Omental fat pad (tissue), 4 donors: Measurements from ENCODE around the gene TMEM209. TPM values are rescaled to one million over a fixed set of nuclear protein-coding genes. Genes with fewer than 3 reads are reported as not detected.

Source experiments
- ATAC-seq: fragments of 150-250 bp; one replicate; pipeline ENCODE4 v1.9.1; 2016; ENCODE audit warnings: mild to moderate bottlenecking, moderate library complexity; ENCODE audit not compliant: low FRiP score
- DNase-seq: peaks from one replicate; pipeline ENCODE4 v3.0.0-alpha.2; 2019; ENCODE audit warnings: low spot score
- CTCF ChIP-seq, 3 donors: fragments of 450-650 bp; IDR thresholded peaks; one replicate each; pipeline ENCODE4 v1.5.1; 2016 to 2017; ENCODE audit warnings: antibody characterized with exemption in 3 of 3, mild to moderate bottlenecking in 3 of 3, moderate library complexity in 2 of 3
- total RNA-seq, 4 donors: library from RNA; depleted of rRNA; stranded (reverse); fragments of >200 nt; gene quantifications; one replicate each; pipeline ENCODE4 v1.1.0, GENCODE V29; 2016

Gene TMEM209
- total RNA-seq, 4 donors from 2014 or later: 8.9 to 17.2 (median 10.6) TPM

GRCh38 chr7:130180571-130181262, 24.5 kb downstream of the TMEM209 start:
- no peak for DNase-seq
- no peak for ATAC-seq
- TF ChIP-seq CTCF (IDR thresholded peaks at IDR 0.05): no peak

GRCh38 chr7:130179631-130180030, 25.6 kb downstream of the TMEM209 start:
- DNase-seq (no peak), ATAC-seq (no peak)
- no peak for TF ChIP-seq CTCF (IDR thresholded peaks at IDR 0.05)

GRCh38 chr7:130178251-130178650, 27.0 kb downstream of the TMEM209 start:
- no peak for TF ChIP-seq CTCF (IDR thresholded peaks at IDR 0.05)

GRCh38 chr7:130174237-130174959, 30.8 kb downstream of the TMEM209 start:
- no peak for ATAC-seq
- no peak for DNase-seq

More at GRCh38 chr7:130178251-130178650, 27.0 kb downstream of the TMEM209 start:
- DNase-seq (no peak), ATAC-seq (no peak)

GRCh38 chr7:130162196-130162595, 43.0 kb downstream of the TMEM209 start:
- DNase-seq (no peak), ATAC-seq (no peak)
- no peak for TF ChIP-seq CTCF (IDR thresholded peaks at IDR 0.05)

More at GRCh38 chr7:130174237-130174959, 30.8 kb downstream of the TMEM209 start:
- TF ChIP-seq CTCF (IDR thresholded peaks at IDR 0.05): no peak

GRCh38 chr7:130160455-130160854, 44.8 kb downstream of the TMEM209 start:
- ATAC-seq: no peak
- no peak for TF ChIP-seq CTCF (IDR thresholded peaks at IDR 0.05)
- no peak for DNase-seq
